OCI-LY3 (cell line): ENCODE data around the gene TMEM132D.

Experiments used
- H2AFZ ChIP-seq: fragments of 200-600, 300-600 bp; shearing (Covaris generic); 2 replicates; pipeline ENCODE4 v1.6.0; 2014; ENCODE audit warnings: antibody characterized with exemption, low read depth, low read length
- H3K27ac ChIP-seq: fragments of 200-600, 300-600 bp; sonication (generic); 2 replicates; pipeline ENCODE4 v1.5.1; 2014; ENCODE audit warnings: mild to moderate bottlenecking, low read length, moderate library complexity, mixed read lengths
- H3K27me3 ChIP-seq: fragments of 200-600, 300-600 bp; sonication (generic); 2 replicates; pipeline ENCODE4 v1.6.1; 2014; ENCODE audit warnings: low read depth, low read length, mixed read lengths
- H3K36me3 ChIP-seq: fragments of 200-600, 300-600 bp; sonication (generic); replicated peaks from 2 replicates; pipeline ENCODE3; 2014; ENCODE audit warnings: low read depth, low read length, mixed read lengths
- H3K4me1 ChIP-seq: fragments of 300-600, 200-600 bp; sonication (generic); 2 replicates; pipeline ENCODE4 v1.6.1; 2014; ENCODE audit warnings: low read length, mixed read lengths
- H3K4me2 ChIP-seq: fragments of 200-600, 300-600 bp; sonication (generic); 2 replicates; pipeline ENCODE4 v1.6.1; 2014; ENCODE audit warnings: low read length, mixed read lengths
- H3K4me3 ChIP-seq: fragments of 300-600, 200-600 bp; sonication (generic); 2 replicates; pipeline ENCODE4 v1.5.1; 2014; ENCODE audit warnings: antibody characterized with exemption, mild to moderate bottlenecking, low read length, moderate library complexity
- H3K79me2 ChIP-seq: fragments of 300-600, 200-600 bp; shearing (Covaris generic); 2 replicates; pipeline ENCODE4 v1.6.1; 2014; ENCODE audit warnings: mild to moderate bottlenecking, low read length, mixed read lengths
- H3K9ac ChIP-seq: fragments of 300-600, 200-600 bp; shearing (Covaris generic); 2 replicates; pipeline ENCODE4 v1.6.0; 2014; ENCODE audit warnings: mild to moderate bottlenecking, low read length, moderate library complexity
- H3K9me3 ChIP-seq: fragments of 200-600, 300-600 bp; shearing (Covaris generic); 2 replicates; pipeline ENCODE4 v1.6.1; 2014; ENCODE audit warnings: low read length, mixed read lengths; ENCODE audit not compliant: insufficient read depth
- H4K20me1 ChIP-seq: fragments of 200-600, 300-600 bp; sonication (generic); 2 replicates; pipeline ENCODE4 v1.6.1; 2016; ENCODE audit warnings: low read length, mixed read lengths; ENCODE audit not compliant: insufficient read depth
- CTCF ChIP-seq: fragments of 200-600, 300-600 bp; sonication (generic); IDR thresholded peaks from 2 replicates; pipeline ENCODE4 v1.5.1; 2014; ENCODE audit warnings: antibody characterized with exemption, low read length, low read depth
- EZH2phosphoT487 ChIP-seq: fragments of 200-600 bp; shearing (Covaris generic); IDR thresholded peaks from 2 replicates; pipeline ENCODE4 v1.6.1; 2018; ENCODE audit warnings: antibody characterized with exemption, mixed run types, low read depth

Gene TMEM132D

GRCh38 chr12:129075460-129076208, 828.2 kb downstream of the TMEM132D start:
- H3K9me3 ChIP-seq: no peaks in the 10 kb centered on the region
- H4K20me1 ChIP-seq: no peaks in the 10 kb centered on the region
- no peak for TF ChIP-seq EZH2phosphoT487
- TF ChIP-seq CTCF: no peak
- no peaks in the 10 kb centered on the region for H3K79me2 ChIP-seq
- no peak overlapping the region for H3K4me3 ChIP-seq
- no peaks in the 10 kb centered on the region for H3K27me3 ChIP-seq
- no peak overlapping the region for H2AFZ ChIP-seq
- no peak overlapping the region for H3K27ac ChIP-seq
- no peak overlapping the region for H3K9ac ChIP-seq
- no peaks in the 10 kb centered on the region for H3K36me3 ChIP-seq
- no peaks in the 10 kb centered on the region for H3K4me1 ChIP-seq
- no peak overlapping the region for H3K4me2 ChIP-seq

- Histone ChIP-seq H4K20me1 (no peaks in the 10 kb centered on the region), H2AFZ (no peak overlapping the region), H3K79me2 (no peaks in the 10 kb centered on the region), H3K4me1 (no peaks in the 10 kb centered on the region), H3K9ac (no peak overlapping the region), H3K27ac (no peak overlapping the region), H3K4me3 (no peak overlapping the region), H3K4me2 (no peak overlapping the region), H3K36me3 (no peaks in the 10 kb centered on the region), H3K9me3 (no peaks in the 10 kb centered on the region), H3K27me3 (no peaks in the 10 kb centered on the region)
- TF ChIP-seq EZH2phosphoT487: no peak
- no peak for TF ChIP-seq CTCF
Measured at GRCh38 chr12:129074379-129074778, 829.4 kb downstream of the TMEM132D start.

- H3K27me3 ChIP-seq: no peaks in the 10 kb centered on the region
- TF ChIP-seq CTCF (no peak), EZH2phosphoT487 (no peak)
Measured at GRCh38 chr12:129073157-129073915, 830.5 kb downstream of the TMEM132D start.

GRCh38 chr12:129071362-129071761, 832.5 kb downstream of the TMEM132D start:
- Histone ChIP-seq H3K9ac (no peak overlapping the region), H3K27ac (no peak overlapping the region), H2AFZ (no peak overlapping the region), H3K4me1 (no peaks in the 10 kb centered on the region), H3K4me3 (no peak overlapping the region), H3K4me2 (no peak overlapping the region), H3K27me3 (no peaks in the 10 kb centered on the region), H3K36me3 (no peaks in the 10 kb centered on the region), H3K9me3 (no peaks in the 10 kb centered on the region), H4K20me1 (no peaks in the 10 kb centered on the region), H3K79me2 (no peaks in the 10 kb centered on the region)
- TF ChIP-seq CTCF (no peak), EZH2phosphoT487 (no peak)

More at GRCh38 chr12:129073157-129073915, 830.5 kb downstream of the TMEM132D start:
- no peaks in the 10 kb centered on the region for H3K4me1 ChIP-seq
- H3K36me3 ChIP-seq: no peaks in the 10 kb centered on the region
- H4K20me1 ChIP-seq: no peaks in the 10 kb centered on the region
- no peak overlapping the region for H2AFZ ChIP-seq
- H3K9me3 ChIP-seq: no peaks in the 10 kb centered on the region
- no peak overlapping the region for H3K9ac ChIP-seq
- no peak overlapping the region for H3K4me3 ChIP-seq
- H3K4me2 ChIP-seq: no peak overlapping the region
- H3K79me2 ChIP-seq: no peaks in the 10 kb centered on the region
- no peak overlapping the region for H3K27ac ChIP-seq
